GM23338 (cell line): ENCODE data around the gene C19orf18. TPM values are rescaled to one million over a fixed set of nuclear protein-coding genes. Genes with fewer than 3 reads are reported as not detected.

Source experiments
- ATAC-seq: fragments of 200-7000 bp; cut with Tn5 transposase; 3 replicates; pipeline ENCODE4 v1.9.1; 2020
- DNase-seq: peaks from one replicate; pipeline ENCODE4 v3.0.0-alpha.2; 2015; ENCODE audit warnings: low spot score
- H2AFZ ChIP-seq: fragments of 200-600 bp; sonication (generic); 2 replicates; pipeline ENCODE4 v1.8.0; 2016; ENCODE audit warnings: antibody characterized with exemption, mild to moderate bottlenecking, moderate library complexity
- H3F3A ChIP-seq: fragments of 200-600 bp; sonication (generic); replicated peaks from 2 replicates; pipeline ENCODE4 v1.8.0; 2017; ENCODE audit warnings: antibody characterized with exemption, mixed run types, low read depth
- H3K27ac ChIP-seq: fragments of 200-600 bp; sonication (generic); 2 replicates; pipeline ENCODE4 v1.6.1; 2016; ENCODE audit warnings: low read depth
- H3K27me3 ChIP-seq: fragments of 200-600 bp; sonication (generic); 2 replicates; pipeline ENCODE4 v1.8.0; 2016; ENCODE audit warnings: mild to moderate bottlenecking, mixed run types, moderate library complexity; ENCODE audit not compliant: insufficient read depth
- H3K36me3 ChIP-seq: fragments of 200-600 bp; sonication (generic); 2 replicates; pipeline ENCODE4 v1.8.0; 2016; ENCODE audit warnings: mild to moderate bottlenecking; ENCODE audit not compliant: insufficient read depth
- H3K4me1 ChIP-seq: fragments of 200-600 bp; sonication (generic); 2 replicates; pipeline ENCODE4 v1.8.0; 2016; ENCODE audit warnings: mild to moderate bottlenecking, moderate library complexity; ENCODE audit not compliant: insufficient read depth
- H3K4me2 ChIP-seq: fragments of 200-600 bp; sonication (generic); 2 replicates; pipeline ENCODE4 v1.7.1; 2017; ENCODE audit warnings: mixed run types
- H3K4me3 ChIP-seq: fragments of 200-600 bp; sonication (generic); 2 replicates; pipeline ENCODE4 v1.6.1; 2016; ENCODE audit warnings: mixed run types
- H3K79me2 ChIP-seq: fragments of 200-600 bp; sonication (generic); replicated peaks from 2 replicates; pipeline ENCODE4 v1.8.0; 2017; ENCODE audit warnings: mild to moderate bottlenecking; ENCODE audit not compliant: insufficient read depth
- H3K9me2 ChIP-seq: fragments of 200-600 bp; sonication (generic); 2 replicates; pipeline ENCODE4 v1.8.0; 2017; ENCODE audit not compliant: insufficient read depth
- H4K20me1 ChIP-seq: fragments of 200-600 bp; sonication (generic); replicated peaks from 2 replicates; pipeline ENCODE4 v1.8.0; 2017; ENCODE audit warnings: mild to moderate bottlenecking; ENCODE audit not compliant: insufficient read depth
- H3K27ac Mint-ChIP-seq: 2 replicates; pipeline ENCODE4 v1.8.0; 2020; ENCODE audit warnings: inconsistent platforms, mild to moderate bottlenecking, moderate library complexity, mixed read lengths
- H3K27me3 Mint-ChIP-seq: 3 replicates; pipeline ENCODE4 v1.8.0; 2022; ENCODE audit warnings: low read depth, mild to moderate bottlenecking, moderate library complexity, mixed read lengths, inconsistent platforms; ENCODE audit not compliant: insufficient read depth, poor library complexity
- H3K36me3 Mint-ChIP-seq: 3 replicates; pipeline ENCODE4 v1.8.0; 2021; ENCODE audit warnings: low read depth, mild to moderate bottlenecking, inconsistent platforms, moderate library complexity, mixed read lengths
- H3K4me1 Mint-ChIP-seq: 3 replicates; pipeline ENCODE4 v1.8.0; 2020; ENCODE audit warnings: mild to moderate bottlenecking, inconsistent platforms, mixed read lengths
- H3K4me3 Mint-ChIP-seq: 3 replicates; pipeline ENCODE4 v1.8.0; 2021; ENCODE audit warnings: moderate library complexity, mild to moderate bottlenecking, inconsistent platforms, mixed read lengths
- H3K9me3 Mint-ChIP-seq: 3 replicates; pipeline ENCODE4 v1.8.0; 2020; ENCODE audit warnings: moderate library complexity, mild to moderate bottlenecking, inconsistent platforms, mixed read lengths
- CREB1 ChIP-seq: fragments of 250-450 bp; sonication (Bioruptor Pico); IDR thresholded peaks from 2 replicates; pipeline ENCODE4 v1.5.0; 2020; ENCODE audit warnings: low read depth, mild to moderate bottlenecking, moderate library complexity
- EZH2 ChIP-seq: fragments of 200-600 bp; sonication (generic); IDR thresholded peaks from one replicate; pipeline ENCODE4 v1.8.0; 2017; ENCODE audit warnings: antibody characterized with exemption, mild to moderate bottlenecking, low read depth; ENCODE audit not compliant: unreplicated experiment
- EZH2phosphoT487 ChIP-seq: fragments of 200-600 bp; sonication (generic); IDR thresholded peaks from one replicate; pipeline ENCODE4 v1.8.1; 2018; ENCODE audit warnings: antibody characterized with exemption; ENCODE audit not compliant: unreplicated experiment
- JUNB ChIP-seq: IDR thresholded peaks from one replicate; pipeline ENCODE4 v1.6.1; 2016; ENCODE audit warnings: antibody characterized with exemption; ENCODE audit not compliant: unreplicated experiment
- NANOG ChIP-seq: IDR thresholded peaks from 2 replicates; pipeline ENCODE4 v1.6.1; 2016; ENCODE audit warnings: antibody characterized with exemption, borderline replicate concordance
- POLR2AphosphoS5 ChIP-seq: IDR thresholded peaks from 2 replicates; pipeline ENCODE4 v1.6.1; 2016; ENCODE audit warnings: antibody characterized with exemption, low read depth
- STAT1 ChIP-seq: IDR thresholded peaks from one replicate; pipeline ENCODE4 v1.6.1; 2016; ENCODE audit warnings: antibody characterized with exemption; ENCODE audit not compliant: unreplicated experiment
- ZNF114 ChIP-seq: fragments of 250-450 bp; sonication (Bioruptor Pico); IDR thresholded peaks from 2 replicates; pipeline ENCODE4 v1.5.0; 2020; ENCODE audit warnings: mild to moderate bottlenecking, moderate library complexity
- ZNF331 ChIP-seq: fragments of 250-450 bp; sonication (Bioruptor Pico); IDR thresholded peaks from 2 replicates; pipeline ENCODE4 v1.5.0; 2020; ENCODE audit warnings: low read depth, mild to moderate bottlenecking, moderate library complexity
- polyA plus RNA-seq: library from polyadenylated mRNA; unstranded; fragments of >200 nt; fragmentation: Nextera tagmentation; extraction: Ambion mirVana; gene quantifications from 2 replicates; pipeline ENCODE4 v1.2.1, GENCODE V29; 2016
- total RNA-seq: library from RNA; depleted of rRNA; stranded (reverse); fragments of >200 nt; shearing (Covaris generic); gene quantifications from 2 replicates; pipeline ENCODE4 v1.2.3, GENCODE V29; 2014
- TF ChIP-seq, protein P1 (sequence below): fragments of 250-450 bp; sonication (Bioruptor Pico); IDR thresholded peaks from 2 replicates; pipeline ENCODE4 v1.5.0; 2020; ENCODE audit warnings: mild to moderate bottlenecking, moderate library complexity
- TF ChIP-seq, protein P2 (sequence below), 2 experiments: fragments of 200-600 bp in 1 of 2; sonication (generic) in 1 of 2; conservative IDR thresholded peaks; 2 replicates each; pipeline versions ENCODE4 v1.5.1 to v1.6.1; 2016 to 2017; ENCODE audit warnings: antibody characterized with exemption in 2 of 2, low read depth in 2 of 2, mild to moderate bottlenecking in 2 of 2, moderate library complexity in 1 of 2
- TF ChIP-seq, protein P3 (sequence below): IDR thresholded peaks from one replicate; pipeline ENCODE4 v1.6.1; 2018; ENCODE audit warnings: antibody characterized with exemption; ENCODE audit not compliant: unreplicated experiment

Gene C19orf18
- total and polyA plus RNA-seq, 2 experiments from 2014 or later, result 1.0 TPM; not detected in 1

DNA sequence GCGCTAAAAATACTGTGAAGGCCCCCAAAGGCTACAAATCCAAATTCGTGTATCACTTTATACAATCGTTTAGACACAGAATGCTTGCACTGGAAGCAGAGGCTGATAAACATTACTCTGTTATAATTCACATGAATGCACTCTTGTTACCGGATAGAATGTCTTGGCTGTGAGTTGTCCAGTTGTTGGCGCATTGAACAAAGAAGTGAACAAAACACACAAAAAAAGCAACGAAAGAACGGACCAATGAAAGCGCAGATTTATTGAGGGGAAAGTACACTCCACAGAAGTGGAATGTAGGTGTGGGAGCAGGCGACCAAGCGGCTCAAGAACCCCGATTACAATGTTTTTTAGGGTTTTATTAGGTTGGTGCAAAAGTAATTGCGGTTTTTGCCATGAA, 38.6 kb downstream of the C19orf18 start:
- no peak overlapping the region; the same call in 1 of the 2 replicates for H3K27ac Mint-ChIP-seq
- H3K9me3 Mint-ChIP-seq, result peaks cover 23% of the 10 kb centered on the region
- H3K4me2 ChIP-seq, result peak overlapping the region; percentile 19; the same call in 1 of the 2 replicates

More for the DNA sequence above, 38.6 kb downstream of the C19orf18 start:
- Histone ChIP-seq H3K4me3 (peak overlapping the region; percentile 2; the same call in 1 of the 2 replicates), H4K20me1 (no peaks in the 10 kb centered on the region; the same call in 1 of the 2 replicates), H3K4me1 (peaks cover 5% of the 10 kb centered on the region; the same call in 1 of the 2 replicates), H3K27ac (peak overlapping the region; percentile 34; the same call in 1 of the 2 replicates), H3F3A (0 out of 2 replicates have a peak, but pooled peaks cover 4% of the 10 kb centered on the region), H3K79me2 (peaks cover 50% of the 10 kb centered on the region), H3K9me2 (no peaks in the 10 kb centered on the region), H3K36me3 (peaks cover 15% of the 10 kb centered on the region; the same call in 1 of the 2 replicates), H2AFZ (no peak overlapping the region), H3K27me3 (no peaks in the 10 kb centered on the region)
- Mint-ChIP-seq H3K4me1 (peaks cover 13% of the 10 kb centered on the region), H3K36me3 (peaks cover 67% of the 10 kb centered on the region), H3K4me3 (peak overlapping the region; percentile 99), H3K27me3 (peaks cover 9% of the 10 kb centered on the region)
- TF ChIP-seq POLR2AphosphoS5 (no peak), EZH2 (no peak), STAT1 (no peak), JUNB (no peak), ZNF331 (CRISPR knock-in tag) (no peak), CREB1 (CRISPR knock-in tag) (no peak), ZNF114 (no peak), EZH2phosphoT487 (no peak), NANOG (no peak)
- TF ChIP-seq, protein P1, sequence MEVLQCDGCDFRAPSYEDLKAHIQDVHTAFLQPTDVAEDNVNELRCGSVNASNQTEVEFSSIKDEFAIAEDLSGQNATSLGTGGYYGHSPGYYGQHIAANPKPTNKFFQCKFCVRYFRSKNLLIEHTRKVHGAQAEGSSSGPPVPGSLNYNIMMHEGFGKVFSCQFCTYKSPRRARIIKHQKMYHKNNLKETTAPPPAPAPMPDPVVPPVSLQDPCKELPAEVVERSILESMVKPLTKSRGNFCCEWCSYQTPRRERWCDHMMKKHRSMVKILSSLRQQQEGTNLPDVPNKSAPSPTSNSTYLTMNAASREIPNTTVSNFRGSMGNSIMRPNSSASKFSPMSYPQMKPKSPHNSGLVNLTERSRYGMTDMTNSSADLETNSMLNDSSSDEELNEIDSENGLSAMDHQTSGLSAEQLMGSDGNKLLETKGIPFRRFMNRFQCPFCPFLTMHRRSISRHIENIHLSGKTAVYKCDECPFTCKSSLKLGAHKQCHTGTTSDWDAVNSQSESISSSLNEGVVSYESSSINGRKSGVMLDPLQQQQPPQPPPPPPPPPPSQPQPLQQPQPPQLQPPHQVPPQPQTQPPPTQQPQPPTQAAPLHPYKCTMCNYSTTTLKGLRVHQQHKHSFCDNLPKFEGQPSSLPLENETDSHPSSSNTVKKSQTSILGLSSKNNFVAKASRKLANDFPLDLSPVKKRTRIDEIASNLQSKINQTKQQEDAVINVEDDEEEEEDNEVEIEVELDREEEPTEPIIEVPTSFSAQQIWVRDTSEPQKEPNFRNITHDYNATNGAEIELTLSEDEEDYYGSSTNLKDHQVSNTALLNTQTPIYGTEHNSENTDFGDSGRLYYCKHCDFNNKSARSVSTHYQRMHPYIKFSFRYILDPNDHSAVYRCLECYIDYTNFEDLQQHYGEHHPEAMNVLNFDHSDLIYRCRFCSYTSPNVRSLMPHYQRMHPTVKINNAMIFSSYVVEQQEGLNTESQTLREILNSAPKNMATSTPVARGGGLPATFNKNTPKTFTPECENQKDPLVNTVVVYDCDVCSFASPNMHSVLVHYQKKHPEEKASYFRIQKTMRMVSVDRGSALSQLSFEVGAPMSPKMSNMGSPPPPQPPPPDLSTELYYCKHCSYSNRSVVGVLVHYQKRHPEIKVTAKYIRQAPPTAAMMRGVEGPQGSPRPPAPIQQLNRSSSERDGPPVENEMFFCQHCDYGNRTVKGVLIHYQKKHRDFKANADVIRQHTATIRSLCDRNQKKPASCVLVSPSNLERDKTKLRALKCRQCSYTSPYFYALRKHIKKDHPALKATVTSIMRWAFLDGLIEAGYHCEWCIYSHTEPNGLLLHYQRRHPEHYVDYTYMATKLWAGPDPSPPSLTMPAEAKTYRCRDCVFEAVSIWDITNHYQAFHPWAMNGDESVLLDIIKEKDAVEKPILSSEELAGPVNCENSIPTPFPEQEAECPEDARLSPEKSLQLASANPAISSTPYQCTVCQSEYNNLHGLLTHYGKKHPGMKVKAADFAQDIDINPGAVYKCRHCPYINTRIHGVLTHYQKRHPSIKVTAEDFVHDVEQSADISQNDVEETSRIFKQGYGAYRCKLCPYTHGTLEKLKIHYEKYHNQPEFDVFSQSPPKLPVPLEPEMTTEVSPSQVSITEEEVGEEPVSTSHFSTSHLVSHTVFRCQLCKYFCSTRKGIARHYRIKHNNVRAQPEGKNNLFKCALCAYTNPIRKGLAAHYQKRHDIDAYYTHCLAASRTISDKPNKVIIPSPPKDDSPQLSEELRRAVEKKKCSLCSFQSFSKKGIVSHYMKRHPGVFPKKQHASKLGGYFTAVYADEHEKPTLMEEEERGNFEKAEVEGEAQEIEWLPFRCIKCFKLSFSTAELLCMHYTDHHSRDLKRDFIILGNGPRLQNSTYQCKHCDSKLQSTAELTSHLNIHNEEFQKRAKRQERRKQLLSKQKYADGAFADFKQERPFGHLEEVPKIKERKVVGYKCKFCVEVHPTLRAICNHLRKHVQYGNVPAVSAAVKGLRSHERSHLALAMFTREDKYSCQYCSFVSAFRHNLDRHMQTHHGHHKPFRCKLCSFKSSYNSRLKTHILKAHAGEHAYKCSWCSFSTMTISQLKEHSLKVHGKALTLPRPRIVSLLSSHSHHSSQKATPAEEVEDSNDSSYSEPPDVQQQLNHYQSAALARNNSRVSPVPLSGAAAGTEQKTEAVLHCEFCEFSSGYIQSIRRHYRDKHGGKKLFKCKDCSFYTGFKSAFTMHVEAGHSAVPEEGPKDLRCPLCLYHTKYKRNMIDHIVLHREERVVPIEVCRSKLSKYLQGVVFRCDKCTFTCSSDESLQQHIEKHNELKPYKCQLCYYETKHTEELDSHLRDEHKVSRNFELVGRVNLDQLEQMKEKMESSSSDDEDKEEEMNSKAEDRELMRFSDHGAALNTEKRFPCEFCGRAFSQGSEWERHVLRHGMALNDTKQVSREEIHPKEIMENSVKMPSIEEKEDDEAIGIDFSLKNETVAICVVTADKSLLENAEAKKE (CRISPR knock-in tag), result no peak
- TF ChIP-seq, protein P2, sequence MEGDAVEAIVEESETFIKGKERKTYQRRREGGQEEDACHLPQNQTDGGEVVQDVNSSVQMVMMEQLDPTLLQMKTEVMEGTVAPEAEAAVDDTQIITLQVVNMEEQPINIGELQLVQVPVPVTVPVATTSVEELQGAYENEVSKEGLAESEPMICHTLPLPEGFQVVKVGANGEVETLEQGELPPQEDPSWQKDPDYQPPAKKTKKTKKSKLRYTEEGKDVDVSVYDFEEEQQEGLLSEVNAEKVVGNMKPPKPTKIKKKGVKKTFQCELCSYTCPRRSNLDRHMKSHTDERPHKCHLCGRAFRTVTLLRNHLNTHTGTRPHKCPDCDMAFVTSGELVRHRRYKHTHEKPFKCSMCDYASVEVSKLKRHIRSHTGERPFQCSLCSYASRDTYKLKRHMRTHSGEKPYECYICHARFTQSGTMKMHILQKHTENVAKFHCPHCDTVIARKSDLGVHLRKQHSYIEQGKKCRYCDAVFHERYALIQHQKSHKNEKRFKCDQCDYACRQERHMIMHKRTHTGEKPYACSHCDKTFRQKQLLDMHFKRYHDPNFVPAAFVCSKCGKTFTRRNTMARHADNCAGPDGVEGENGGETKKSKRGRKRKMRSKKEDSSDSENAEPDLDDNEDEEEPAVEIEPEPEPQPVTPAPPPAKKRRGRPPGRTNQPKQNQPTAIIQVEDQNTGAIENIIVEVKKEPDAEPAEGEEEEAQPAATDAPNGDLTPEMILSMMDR (conservative IDR thresholded peaks at IDR 0.05; ENCODE audit: low read depth in 2 of 2), result no peak
- TF ChIP-seq, protein P3, sequence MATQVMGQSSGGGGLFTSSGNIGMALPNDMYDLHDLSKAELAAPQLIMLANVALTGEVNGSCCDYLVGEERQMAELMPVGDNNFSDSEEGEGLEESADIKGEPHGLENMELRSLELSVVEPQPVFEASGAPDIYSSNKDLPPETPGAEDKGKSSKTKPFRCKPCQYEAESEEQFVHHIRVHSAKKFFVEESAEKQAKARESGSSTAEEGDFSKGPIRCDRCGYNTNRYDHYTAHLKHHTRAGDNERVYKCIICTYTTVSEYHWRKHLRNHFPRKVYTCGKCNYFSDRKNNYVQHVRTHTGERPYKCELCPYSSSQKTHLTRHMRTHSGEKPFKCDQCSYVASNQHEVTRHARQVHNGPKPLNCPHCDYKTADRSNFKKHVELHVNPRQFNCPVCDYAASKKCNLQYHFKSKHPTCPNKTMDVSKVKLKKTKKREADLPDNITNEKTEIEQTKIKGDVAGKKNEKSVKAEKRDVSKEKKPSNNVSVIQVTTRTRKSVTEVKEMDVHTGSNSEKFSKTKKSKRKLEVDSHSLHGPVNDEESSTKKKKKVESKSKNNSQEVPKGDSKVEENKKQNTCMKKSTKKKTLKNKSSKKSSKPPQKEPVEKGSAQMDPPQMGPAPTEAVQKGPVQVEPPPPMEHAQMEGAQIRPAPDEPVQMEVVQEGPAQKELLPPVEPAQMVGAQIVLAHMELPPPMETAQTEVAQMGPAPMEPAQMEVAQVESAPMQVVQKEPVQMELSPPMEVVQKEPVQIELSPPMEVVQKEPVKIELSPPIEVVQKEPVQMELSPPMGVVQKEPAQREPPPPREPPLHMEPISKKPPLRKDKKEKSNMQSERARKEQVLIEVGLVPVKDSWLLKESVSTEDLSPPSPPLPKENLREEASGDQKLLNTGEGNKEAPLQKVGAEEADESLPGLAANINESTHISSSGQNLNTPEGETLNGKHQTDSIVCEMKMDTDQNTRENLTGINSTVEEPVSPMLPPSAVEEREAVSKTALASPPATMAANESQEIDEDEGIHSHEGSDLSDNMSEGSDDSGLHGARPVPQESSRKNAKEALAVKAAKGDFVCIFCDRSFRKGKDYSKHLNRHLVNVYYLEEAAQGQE, result no peak
- ATAC-seq (no peak), DNase-seq (no peak)
